Measurements from ENCODE around the gene PRDM11.

PRDM11 gene

GRCh38 chr11:45274206-45274605, 127.8 kb downstream of the PRDM11 start:
- no peaks in the 10 kb centered on the region for H3K36me3 ChIP-seq (ENCODE audit: insufficient read depth)

GRCh38 chr11:45275828-45276227, 129.4 kb downstream of the PRDM11 start:
- no peaks in the 10 kb centered on the region for H3K27me3 ChIP-seq (ENCODE audit: insufficient read depth, low read depth)

More at GRCh38 chr11:45274206-45274605, 127.8 kb downstream of the PRDM11 start:
- Histone ChIP-seq H3K27me3 (ENCODE audit: insufficient read depth, low read depth) (no peaks in the 10 kb centered on the region), H2AFZ (ENCODE audit: low read depth) (no peak overlapping the region), H3K27ac (no peak overlapping the region), H4K20me1 (ENCODE audit: insufficient read depth) (no peaks in the 10 kb centered on the region), H3K9ac (no peak overlapping the region), H3K4me2 (no peak overlapping the region), H3K4me3 (IDR thresholded peaks at IDR 0.05; ENCODE audit: insufficient read depth, low read depth, low read length) (no peak overlapping the region), H3K4me1 (ENCODE audit: low read depth, poor library complexity, severe bottlenecking) (no peaks in the 10 kb centered on the region), H3K79me2 (ENCODE audit: insufficient read depth, low read depth) (no peaks in the 10 kb centered on the region)
- no peak for TF ChIP-seq CTCF (conservative IDR thresholded peaks at IDR 0.05; ENCODE audit: low read depth, low read length)

GRCh38 chr11:45278714-45279113, 132.3 kb downstream of the PRDM11 start:
- H3K4me2 ChIP-seq = no peak overlapping the region
- TF ChIP-seq CTCF (conservative IDR thresholded peaks at IDR 0.05; ENCODE audit: low read depth, low read length) = no peak
- H3K36me3 ChIP-seq (ENCODE audit: insufficient read depth) = no peaks in the 10 kb centered on the region
- H3K27ac ChIP-seq = no peak overlapping the region
- H3K4me3 ChIP-seq (IDR thresholded peaks at IDR 0.05; ENCODE audit: insufficient read depth, low read depth, low read length) = no peak overlapping the region
- H3K9ac ChIP-seq = no peak overlapping the region
- H3K79me2 ChIP-seq (ENCODE audit: insufficient read depth, low read depth) = no peaks in the 10 kb centered on the region
- no peaks in the 10 kb centered on the region for H3K4me1 ChIP-seq (ENCODE audit: low read depth, poor library complexity, severe bottlenecking)
- no peaks in the 10 kb centered on the region for H3K27me3 ChIP-seq (ENCODE audit: insufficient read depth, low read depth)
- H4K20me1 ChIP-seq (ENCODE audit: insufficient read depth) = no peaks in the 10 kb centered on the region
- no peak overlapping the region for H2AFZ ChIP-seq (ENCODE audit: low read depth)

More at GRCh38 chr11:45275828-45276227, 129.4 kb downstream of the PRDM11 start:
- Histone ChIP-seq H3K4me1 (ENCODE audit: low read depth, poor library complexity, severe bottlenecking) (no peaks in the 10 kb centered on the region), H3K79me2 (ENCODE audit: insufficient read depth, low read depth) (no peaks in the 10 kb centered on the region), H3K4me3 (IDR thresholded peaks at IDR 0.05; ENCODE audit: insufficient read depth, low read depth, low read length) (no peak overlapping the region), H4K20me1 (ENCODE audit: insufficient read depth) (no peaks in the 10 kb centered on the region), H3K9ac (no peak overlapping the region), H3K36me3 (ENCODE audit: insufficient read depth) (no peaks in the 10 kb centered on the region), H2AFZ (ENCODE audit: low read depth) (no peak overlapping the region), H3K27ac (no peak overlapping the region), H3K4me2 (no peak overlapping the region)
- no peak for TF ChIP-seq CTCF (conservative IDR thresholded peaks at IDR 0.05; ENCODE audit: low read depth, low read length)

GRCh38 chr11:45279645-45280044, 133.2 kb downstream of the PRDM11 start:
- Histone ChIP-seq H4K20me1 (ENCODE audit: insufficient read depth) (no peaks in the 10 kb centered on the region), H3K4me1 (ENCODE audit: low read depth, poor library complexity, severe bottlenecking) (no peaks in the 10 kb centered on the region), H3K27ac (no peak overlapping the region), H3K79me2 (ENCODE audit: insufficient read depth, low read depth) (no peaks in the 10 kb centered on the region), H3K4me3 (IDR thresholded peaks at IDR 0.05; ENCODE audit: insufficient read depth, low read depth, low read length) (no peak overlapping the region), H3K27me3 (ENCODE audit: insufficient read depth, low read depth) (no peaks in the 10 kb centered on the region), H3K4me2 (no peak overlapping the region), H2AFZ (ENCODE audit: low read depth) (no peak overlapping the region), H3K9ac (no peak overlapping the region), H3K36me3 (ENCODE audit: insufficient read depth) (no peaks in the 10 kb centered on the region)
- no peak for TF ChIP-seq CTCF (conservative IDR thresholded peaks at IDR 0.05; ENCODE audit: low read depth, low read length)

Measured in KMS-11 (cell line).